Measurements from ENCODE around the gene TRPV3. TPM values are rescaled to one million over a fixed set of nuclear protein-coding genes. Genes with fewer than 3 reads are reported as not detected.

TRPV3 gene
- total and polyA plus RNA-seq, 2 donors (not counting 1 experiment from before 2014, with no cell fraction given): 0.20 to 0.99 TPM

DNA sequence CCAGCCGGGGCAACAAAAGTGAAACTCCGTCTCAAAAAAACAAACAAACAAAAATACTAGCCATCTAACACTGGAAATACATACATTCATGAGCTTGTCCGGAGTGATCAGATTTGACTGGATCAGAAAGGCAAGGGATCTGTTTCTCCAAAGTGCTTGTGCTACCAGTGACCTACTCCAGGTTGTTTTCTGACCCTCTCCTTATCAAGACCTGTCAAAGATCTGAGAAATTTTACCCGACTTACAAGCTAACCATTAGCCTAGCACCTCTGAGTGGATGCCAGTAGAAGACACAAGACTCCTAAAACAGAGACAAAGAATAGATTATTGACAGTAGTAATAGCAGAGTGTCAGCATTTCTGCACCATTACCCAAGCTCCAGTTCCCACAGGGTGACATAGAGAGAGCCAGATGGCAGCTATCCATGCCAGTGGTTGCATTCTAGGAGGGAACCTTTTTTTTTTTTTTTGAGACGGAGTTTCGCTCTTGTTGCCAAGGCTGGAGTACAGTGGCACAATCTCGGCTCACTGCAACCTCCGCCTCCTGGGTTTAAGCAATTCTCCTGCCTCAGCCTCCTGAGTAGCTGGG, 72.0 kb downstream of the TRPV3 start:
- H3K9ac ChIP-seq (ENCODE audit: insufficient read depth, low read length): no peak overlapping the region
- H3K36me3 ChIP-seq (ENCODE audit: control insufficient read depth, insufficient read depth, low read length): no peaks in the 10 kb centered on the region
- H3K4me3 ChIP-seq (replicated peaks in 1 of 4; ENCODE audit: control extremely low read depth in 1 of 4, insufficient read depth in 1 of 4, low read depth in 3 of 4, low read length in 4 of 4): no peak overlapping the region
- no peaks in the 10 kb centered on the region for H3K79me2 ChIP-seq (ENCODE audit: control insufficient read depth, insufficient read depth, low read length)
- H3K27me3 ChIP-seq (ENCODE audit: control insufficient read depth, insufficient read depth, low read length): no peaks in the 10 kb centered on the region
- DNase-seq (ENCODE audit: low read depth in 2 of 2): no peak
- H2AFZ ChIP-seq (ENCODE audit: low read length): no peak overlapping the region
- no peaks in the 10 kb centered on the region for H3K4me1 ChIP-seq (ENCODE audit: control insufficient read depth, extremely low read depth, insufficient read depth, low read length)
- H3K27ac ChIP-seq (ENCODE audit: insufficient read depth, low read length): no peak overlapping the region
- no peaks in the 10 kb centered on the region for H4K20me1 ChIP-seq (ENCODE audit: control insufficient read depth, extremely low read depth, insufficient read depth, low read length)
- no peaks in the 10 kb centered on the region for H3K9me3 ChIP-seq (ENCODE audit: control insufficient read depth, insufficient read depth, low read depth, low read length)
- H3K4me2 ChIP-seq (ENCODE audit: extremely low read depth, insufficient read depth, low read length): no peak overlapping the region
- TF ChIP-seq EZH2 (IDR thresholded peaks at IDR 0.05; ENCODE audit: low read length, missing control alignments): no peak
- TF ChIP-seq, protein P1, sequence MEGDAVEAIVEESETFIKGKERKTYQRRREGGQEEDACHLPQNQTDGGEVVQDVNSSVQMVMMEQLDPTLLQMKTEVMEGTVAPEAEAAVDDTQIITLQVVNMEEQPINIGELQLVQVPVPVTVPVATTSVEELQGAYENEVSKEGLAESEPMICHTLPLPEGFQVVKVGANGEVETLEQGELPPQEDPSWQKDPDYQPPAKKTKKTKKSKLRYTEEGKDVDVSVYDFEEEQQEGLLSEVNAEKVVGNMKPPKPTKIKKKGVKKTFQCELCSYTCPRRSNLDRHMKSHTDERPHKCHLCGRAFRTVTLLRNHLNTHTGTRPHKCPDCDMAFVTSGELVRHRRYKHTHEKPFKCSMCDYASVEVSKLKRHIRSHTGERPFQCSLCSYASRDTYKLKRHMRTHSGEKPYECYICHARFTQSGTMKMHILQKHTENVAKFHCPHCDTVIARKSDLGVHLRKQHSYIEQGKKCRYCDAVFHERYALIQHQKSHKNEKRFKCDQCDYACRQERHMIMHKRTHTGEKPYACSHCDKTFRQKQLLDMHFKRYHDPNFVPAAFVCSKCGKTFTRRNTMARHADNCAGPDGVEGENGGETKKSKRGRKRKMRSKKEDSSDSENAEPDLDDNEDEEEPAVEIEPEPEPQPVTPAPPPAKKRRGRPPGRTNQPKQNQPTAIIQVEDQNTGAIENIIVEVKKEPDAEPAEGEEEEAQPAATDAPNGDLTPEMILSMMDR (conservative IDR thresholded peaks at IDR 0.05 in 1 of 2, IDR thresholded peaks at IDR 0.05 in 1 of 2; ENCODE audit: low read depth in 1 of 2, low read length in 2 of 2): no peak

DNA sequence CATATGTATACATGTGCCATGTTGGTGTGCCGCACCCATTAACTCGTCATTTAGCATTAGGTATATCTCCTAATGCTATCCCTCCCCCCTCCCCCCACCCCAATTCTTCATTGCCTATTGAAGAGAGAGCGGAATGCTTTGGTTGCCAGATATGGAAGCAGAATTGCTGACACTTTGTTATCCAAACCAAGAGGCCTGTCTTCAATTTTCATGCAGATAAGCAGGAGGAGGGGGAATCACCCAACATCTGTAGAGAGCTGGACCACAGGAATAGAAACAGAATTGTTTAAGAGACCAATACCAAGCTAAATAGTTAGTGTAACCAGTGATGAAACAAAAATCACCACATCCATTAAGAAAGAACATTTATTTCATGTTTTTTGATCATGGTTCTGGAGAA, 74.8 kb downstream of the TRPV3 start:
- no peaks in the 10 kb centered on the region for H3K36me3 ChIP-seq (ENCODE audit: control insufficient read depth, insufficient read depth, low read length)
- no peak overlapping the region for H2AFZ ChIP-seq (ENCODE audit: low read length)
- no peak overlapping the region for H3K9ac ChIP-seq (ENCODE audit: insufficient read depth, low read length)
- DNase-seq (ENCODE audit: low read depth in 2 of 2): no peak
- H3K4me3 ChIP-seq (replicated peaks in 1 of 4; ENCODE audit: control extremely low read depth in 1 of 4, insufficient read depth in 1 of 4, low read depth in 3 of 4, low read length in 4 of 4): no peak overlapping the region
- no peaks in the 10 kb centered on the region for H4K20me1 ChIP-seq (ENCODE audit: control insufficient read depth, extremely low read depth, insufficient read depth, low read length)
- no peak overlapping the region for H3K4me2 ChIP-seq (ENCODE audit: extremely low read depth, insufficient read depth, low read length)
- H3K4me1 ChIP-seq (ENCODE audit: control insufficient read depth, extremely low read depth, insufficient read depth, low read length): no peaks in the 10 kb centered on the region
- no peaks in the 10 kb centered on the region for H3K27me3 ChIP-seq (ENCODE audit: control insufficient read depth, insufficient read depth, low read length)
- H3K9me3 ChIP-seq (ENCODE audit: control insufficient read depth, insufficient read depth, low read depth, low read length): no peaks in the 10 kb centered on the region
- H3K27ac ChIP-seq (ENCODE audit: insufficient read depth, low read length): no peak overlapping the region
- H3K79me2 ChIP-seq (ENCODE audit: control insufficient read depth, insufficient read depth, low read length): no peaks in the 10 kb centered on the region
- no peak for TF ChIP-seq EZH2 (IDR thresholded peaks at IDR 0.05; ENCODE audit: low read length, missing control alignments)
- TF ChIP-seq, protein P1 (conservative IDR thresholded peaks at IDR 0.05 in 1 of 2, IDR thresholded peaks at IDR 0.05 in 1 of 2; ENCODE audit: low read depth in 1 of 2, low read length in 2 of 2): no peak

DNA sequence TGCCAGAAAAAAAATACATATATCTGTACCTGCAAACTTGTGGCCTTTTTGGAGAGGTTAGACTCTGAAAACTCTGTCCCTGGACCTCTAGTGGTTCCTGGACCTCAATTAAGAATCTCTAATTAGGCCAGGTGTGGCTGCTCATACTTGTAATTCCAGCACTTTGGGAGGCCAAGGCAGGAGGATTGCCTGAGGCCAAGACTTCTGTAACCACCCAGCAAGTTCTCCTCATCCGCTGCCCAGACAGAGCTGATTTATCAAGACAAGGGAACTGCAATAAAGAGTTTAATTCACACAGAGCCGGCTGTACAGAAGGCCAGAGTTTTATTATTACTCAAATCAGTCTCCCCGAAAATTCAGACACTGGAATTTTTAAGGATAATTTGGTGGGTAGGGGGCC, 77.6 kb downstream of the TRPV3 start:
- Histone ChIP-seq H3K4me3 (replicated peaks in 1 of 4; ENCODE audit: control extremely low read depth in 1 of 4, insufficient read depth in 1 of 4, low read depth in 3 of 4, low read length in 4 of 4) (no peak overlapping the region), H3K36me3 (ENCODE audit: control insufficient read depth, insufficient read depth, low read length) (no peaks in the 10 kb centered on the region), H3K4me1 (ENCODE audit: control insufficient read depth, extremely low read depth, insufficient read depth, low read length) (no peaks in the 10 kb centered on the region), H3K9me3 (ENCODE audit: control insufficient read depth, insufficient read depth, low read depth, low read length) (no peaks in the 10 kb centered on the region), H3K9ac (ENCODE audit: insufficient read depth, low read length) (no peak overlapping the region), H3K4me2 (ENCODE audit: extremely low read depth, insufficient read depth, low read length) (no peak overlapping the region), H2AFZ (ENCODE audit: low read length) (no peak overlapping the region), H3K79me2 (ENCODE audit: control insufficient read depth, insufficient read depth, low read length) (no peaks in the 10 kb centered on the region), H3K27me3 (ENCODE audit: control insufficient read depth, insufficient read depth, low read length) (no peaks in the 10 kb centered on the region), H3K27ac (ENCODE audit: insufficient read depth, low read length) (no peak overlapping the region), H4K20me1 (ENCODE audit: control insufficient read depth, extremely low read depth, insufficient read depth, low read length) (no peaks in the 10 kb centered on the region)
- TF ChIP-seq, protein P1 (conservative IDR thresholded peaks at IDR 0.05 in 1 of 2, IDR thresholded peaks at IDR 0.05 in 1 of 2; ENCODE audit: low read depth in 1 of 2, low read length in 2 of 2): no peak
- TF ChIP-seq EZH2 (IDR thresholded peaks at IDR 0.05; ENCODE audit: low read length, missing control alignments): no peak
- DNase-seq (ENCODE audit: low read depth in 2 of 2): no peak
